Measurements from ENCODE around the gene MYOZ1.
"Not testable (repeated sequence)": the region's sequence is repeated elsewhere in the genome, so short reads cannot be mapped to it uniquely, and the experiment has no call there.

Gene MYOZ1

GRCh38 chr10:73625884-73626752 is 15.2 kb downstream of the MYOZ1 start:
- no peak for TF ChIP-seq CTCF (IDR thresholded peaks at IDR 0.05; ENCODE audit: low read depth, low read length)
- H3K4me3 ChIP-seq (ENCODE audit: low read depth, low read length): peak overlapping the region; percentile 92

- TF ChIP-seq CTCF (IDR thresholded peaks at IDR 0.05; ENCODE audit: low read depth, low read length): no peak
- peak overlapping the region; percentile 92 for H3K4me3 ChIP-seq (ENCODE audit: low read depth, low read length)
Measured at GRCh38 chr10:73625004-73625883, 16.0 kb downstream of the MYOZ1 start.

- H3K4me3 ChIP-seq (ENCODE audit: low read depth, low read length): no peak overlapping the region
- TF ChIP-seq CTCF (IDR thresholded peaks at IDR 0.05; ENCODE audit: low read depth, low read length): no peak
Measured at GRCh38 chr10:73623056-73623455, 18.2 kb downstream of the MYOZ1 start.

- not testable (repeated sequence) for H3K4me3 ChIP-seq (ENCODE audit: low read depth, low read length)
Measured at GRCh38 chr10:73620974-73621373, 20.3 kb downstream of the MYOZ1 start.

- not testable (repeated sequence) for H3K4me3 ChIP-seq (ENCODE audit: low read depth, low read length)
Measured at GRCh38 chr10:73617143-73617542, 24.1 kb downstream of the MYOZ1 start.

- no peak for TF ChIP-seq CTCF (IDR thresholded peaks at IDR 0.05; ENCODE audit: low read depth, low read length)
- H3K4me3 ChIP-seq (ENCODE audit: low read depth, low read length): no peak overlapping the region
Measured at GRCh38 chr10:73614720-73615119, 26.6 kb downstream of the MYOZ1 start.

GRCh38 chr10:73609116-73609515 is 32.2 kb downstream of the MYOZ1 start:
- no peak overlapping the region for H3K4me3 ChIP-seq (ENCODE audit: low read depth, low read length)
- no peak for TF ChIP-seq CTCF (IDR thresholded peaks at IDR 0.05; ENCODE audit: low read depth, low read length)

- TF ChIP-seq CTCF (IDR thresholded peaks at IDR 0.05; ENCODE audit: low read depth, low read length): no peak
- H3K4me3 ChIP-seq (ENCODE audit: low read depth, low read length): no peak overlapping the region
Measured at GRCh38 chr10:73601486-73601921, 39.8 kb downstream of the MYOZ1 start.

Data from WI38 (cell line).